KG1 (cell line): Measurements from ENCODE around the gene GNAT2.

Experiments used
- DNase-seq: peaks from one replicate; lab custom pipeline; 2025; lab: John Stamatoyannopoulos, UW

GNAT2 gene

GRCh38 chr1:109641861-109642260, 22.4 kb upstream of the GNAT2 start:
- DNase-seq = no peak

- DNase-seq = no peak
Measured at GRCh38 chr1:109641078-109641740, 21.8 kb upstream of the GNAT2 start.

GRCh38 chr1:109640285-109640865, 21.0 kb upstream of the GNAT2 start:
- DNase-seq = peak; percentile 72

DNA sequence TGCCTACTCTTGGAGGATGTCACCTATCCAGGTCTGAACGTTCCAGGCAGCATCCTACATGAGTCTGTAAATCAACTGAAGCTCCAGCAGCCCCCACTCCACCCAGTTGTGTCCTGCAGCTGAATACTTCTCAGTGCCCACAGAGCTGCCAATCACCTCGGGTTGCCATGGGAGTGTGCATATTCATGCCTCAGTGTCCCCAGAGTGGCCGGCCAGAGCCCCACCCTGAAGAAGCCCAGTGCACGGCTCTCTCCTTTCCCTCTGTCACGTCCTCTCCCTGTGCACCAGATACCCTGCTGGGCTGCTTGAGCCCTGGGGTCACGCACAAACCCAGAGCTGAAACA, 20.4 kb upstream of the GNAT2 start:
- DNase-seq = no peak

DNA sequence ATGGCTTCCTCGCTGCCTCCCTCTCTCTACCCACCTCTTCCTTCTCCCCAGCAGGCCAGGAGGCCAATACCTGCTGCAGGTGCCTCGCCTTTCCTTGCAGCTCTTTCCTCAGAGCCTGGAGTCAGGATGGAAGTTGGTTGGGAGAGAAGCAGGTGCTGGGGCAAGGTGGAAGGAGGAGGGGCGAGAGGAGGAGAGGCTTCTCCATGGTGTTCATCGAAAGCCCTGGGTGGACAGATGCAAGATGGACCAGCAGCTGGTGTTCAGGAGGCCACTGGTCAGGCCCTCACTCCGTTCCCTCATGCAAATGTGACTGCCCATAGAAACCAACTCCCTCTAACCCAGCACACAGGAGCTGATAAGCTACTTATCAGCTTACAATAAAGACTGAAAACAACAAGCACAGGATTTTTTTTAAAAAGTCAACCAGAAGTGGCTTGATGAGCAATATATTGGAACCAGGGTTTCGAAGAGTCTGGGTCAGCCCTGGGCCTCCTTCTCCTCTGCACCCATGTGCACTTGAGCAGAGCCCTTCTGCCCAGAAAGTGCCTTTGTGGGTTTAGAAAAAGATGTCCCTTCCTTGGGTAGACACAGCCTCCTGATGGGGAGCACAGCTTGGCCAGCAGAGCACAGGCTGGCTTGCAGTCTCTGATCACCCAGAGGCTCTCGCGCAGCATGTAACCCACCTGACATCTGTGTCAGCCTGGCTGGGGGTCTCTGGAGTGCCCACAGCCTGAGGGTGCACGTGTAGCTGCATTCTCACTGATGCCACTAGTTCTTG, 19.8 kb upstream of the GNAT2 start:
- DNase-seq = no peak

DNA sequence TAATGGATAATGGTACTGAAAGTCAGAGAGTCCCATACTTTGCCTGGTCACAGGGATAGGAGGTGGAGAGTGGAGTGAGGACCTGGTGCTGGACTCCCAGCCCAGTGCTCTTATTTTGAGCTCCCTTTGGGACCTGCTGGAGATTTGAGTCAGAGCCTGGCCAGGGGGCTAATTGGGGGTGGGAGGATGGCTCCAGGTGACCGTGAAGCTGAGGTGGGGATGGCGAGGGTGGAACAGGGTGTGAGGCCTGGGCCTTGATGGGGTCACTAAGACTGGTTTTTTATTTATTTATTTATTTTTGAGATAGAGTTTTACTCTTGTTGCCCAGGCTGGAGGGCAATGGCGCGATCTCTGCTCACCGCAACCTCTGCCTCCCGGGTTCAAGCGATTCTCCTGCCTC, 18.0 kb upstream of the GNAT2 start:
- DNase-seq = no peak

DNA sequence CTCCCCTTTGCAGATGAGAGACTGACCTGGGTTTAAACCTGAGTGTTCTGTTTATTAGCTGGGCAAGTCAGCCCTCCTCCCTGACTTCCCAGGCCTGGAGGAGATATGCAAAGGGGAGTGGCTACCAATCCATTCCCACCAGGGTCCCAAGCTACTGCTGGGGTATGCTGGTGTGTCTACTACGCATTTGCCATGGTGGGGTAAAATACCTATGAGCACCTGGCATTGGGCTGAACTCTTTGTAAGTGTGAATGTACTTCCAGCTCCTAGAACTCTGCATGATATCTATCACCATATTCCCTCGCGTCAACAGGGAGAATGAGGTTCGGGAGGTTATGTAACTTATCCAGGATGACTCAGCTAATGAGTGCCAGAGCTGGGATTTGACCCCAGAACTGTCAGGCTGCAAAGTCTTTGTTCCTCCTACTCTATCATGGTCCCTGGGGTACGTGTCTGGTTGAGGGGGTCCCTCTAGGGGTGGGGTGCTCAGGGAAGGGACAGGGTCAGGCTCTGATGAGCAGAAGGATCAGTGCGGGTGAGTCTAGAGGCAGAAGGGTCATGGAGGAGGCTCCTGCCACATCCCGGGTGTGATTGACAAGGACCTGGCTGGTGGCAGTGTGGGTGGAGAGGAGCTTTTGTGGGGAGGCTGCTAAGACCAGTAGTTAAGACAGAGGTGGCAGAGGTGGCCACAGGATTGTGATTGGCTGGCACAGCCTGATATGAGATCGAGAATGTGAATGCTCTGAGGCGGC, 17.0 kb upstream of the GNAT2 start:
- DNase-seq = no peak

DNA sequence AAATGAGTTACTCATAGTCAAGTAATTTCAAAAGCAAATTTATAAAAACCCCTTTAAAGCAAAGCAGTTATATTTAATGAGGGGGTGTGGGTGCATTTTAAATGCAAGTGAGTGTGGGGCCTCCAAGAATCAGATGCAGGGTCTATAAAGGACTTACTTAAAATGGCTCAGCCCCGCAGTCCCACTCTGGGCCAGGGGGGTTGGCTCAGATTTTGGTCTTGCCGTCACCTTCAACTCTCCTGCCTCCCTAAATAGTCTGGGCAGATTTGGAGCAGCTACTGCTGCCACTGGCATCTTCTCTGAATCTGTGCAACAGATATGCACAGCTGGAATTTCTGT, 16.4 kb upstream of the GNAT2 start:
- DNase-seq = no peak

DNA sequence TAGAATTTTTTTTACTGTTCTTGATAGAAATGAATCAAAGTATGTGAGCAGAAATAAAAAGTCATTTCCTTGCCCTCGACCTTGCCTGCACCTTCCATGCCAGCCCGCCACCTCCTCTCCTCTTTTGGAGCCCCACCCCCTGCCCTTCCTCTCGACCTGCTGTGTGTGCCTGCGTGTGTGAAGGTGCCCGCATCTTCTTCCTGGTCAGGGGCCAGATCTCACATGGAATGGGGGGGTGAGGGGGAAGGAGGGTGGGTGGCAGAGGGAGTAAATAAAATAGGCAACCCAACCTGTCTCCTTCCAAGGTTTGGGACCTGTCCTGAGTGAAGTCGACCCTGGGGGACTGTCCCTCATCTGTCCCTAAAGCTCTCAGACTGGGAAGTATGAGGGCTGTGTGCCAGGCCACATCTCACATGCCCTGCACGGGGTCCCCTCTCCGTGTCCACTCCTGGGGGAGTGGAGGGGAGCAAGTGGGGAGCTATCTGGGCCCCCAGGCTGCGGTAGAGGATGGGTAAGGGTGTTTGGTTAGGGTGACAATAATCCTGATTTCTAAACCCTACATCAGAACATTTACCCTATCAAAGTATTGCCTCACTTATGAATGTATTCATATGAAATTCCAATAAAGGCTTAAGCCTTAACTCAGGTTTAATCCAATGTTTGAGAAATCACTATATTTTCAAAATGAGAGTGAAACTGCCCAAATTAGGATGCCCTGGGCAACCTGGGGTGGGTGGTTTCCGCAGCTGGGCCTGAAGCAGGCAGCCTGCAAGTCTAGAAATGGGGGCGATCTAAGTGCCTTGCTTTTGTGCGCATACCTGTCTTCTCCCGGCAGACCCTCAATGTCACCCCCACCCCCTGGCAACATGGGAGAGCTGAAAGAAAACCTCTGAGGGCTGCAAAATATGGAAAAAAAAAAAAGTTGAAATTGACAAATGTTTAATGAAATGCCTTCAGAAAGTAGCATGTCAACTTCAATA, 15.6 kb upstream of the GNAT2 start:
- no peak for DNase-seq

- DNase-seq = no peak
Measured at GRCh38 chr1:109634292-109634691, 14.9 kb upstream of the GNAT2 start.

- no peak for DNase-seq
Measured at GRCh38 chr1:109632671-109633346, 13.4 kb upstream of the GNAT2 start.

DNA sequence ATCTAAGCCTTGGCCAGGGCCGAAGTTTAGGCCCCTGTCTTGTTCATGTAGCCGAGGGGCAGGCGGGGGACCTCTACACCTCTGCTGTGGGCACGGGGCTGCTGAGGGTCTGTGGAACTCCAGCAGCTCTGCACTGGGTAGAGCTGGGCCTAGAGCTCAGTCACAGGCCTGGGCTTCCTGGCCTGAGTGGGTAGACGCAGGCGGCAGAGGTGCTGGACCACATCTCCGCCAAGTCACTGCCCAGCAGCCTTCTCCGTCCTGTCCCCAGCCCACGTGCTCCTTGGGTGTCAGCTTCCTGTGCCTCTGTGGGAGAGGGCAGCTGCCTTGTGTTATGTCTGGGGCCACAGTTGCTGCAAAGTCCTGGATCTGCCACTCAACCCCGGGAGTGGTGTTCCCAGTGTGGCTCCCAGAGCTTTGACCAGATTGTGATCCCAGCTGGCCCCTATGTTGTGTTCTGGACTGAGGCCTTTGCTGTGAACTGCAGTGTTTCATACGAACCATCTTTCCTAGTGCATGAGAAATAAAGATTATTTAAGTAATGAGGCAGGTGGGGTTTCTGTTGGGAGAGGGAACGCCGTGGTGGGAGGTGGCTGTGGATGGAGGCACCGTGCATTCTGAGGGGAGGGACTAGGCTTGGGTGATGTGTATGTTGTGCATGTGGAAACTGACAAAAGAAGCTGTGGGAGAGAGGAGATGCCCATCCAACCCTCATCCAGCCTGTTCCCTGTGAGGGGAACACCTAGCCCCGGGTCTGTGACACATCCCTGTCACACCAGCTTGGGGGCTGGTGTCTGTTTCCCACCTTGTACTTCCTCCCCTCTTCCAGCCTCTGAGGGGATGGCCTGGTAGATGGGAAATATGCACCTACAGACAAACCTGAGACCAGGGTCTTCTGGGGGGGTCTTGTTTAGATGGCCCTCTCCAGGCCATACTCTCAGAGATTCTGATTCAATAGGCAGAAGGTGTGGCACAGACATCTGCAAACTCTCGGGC, 12.4 kb upstream of the GNAT2 start:
- no peak for DNase-seq

- no peak for DNase-seq
Measured at GRCh38 chr1:109630898-109631512, 11.6 kb upstream of the GNAT2 start.

- no peak for DNase-seq
Measured at GRCh38 chr1:109630081-109630897, 10.9 kb upstream of the GNAT2 start.

DNA sequence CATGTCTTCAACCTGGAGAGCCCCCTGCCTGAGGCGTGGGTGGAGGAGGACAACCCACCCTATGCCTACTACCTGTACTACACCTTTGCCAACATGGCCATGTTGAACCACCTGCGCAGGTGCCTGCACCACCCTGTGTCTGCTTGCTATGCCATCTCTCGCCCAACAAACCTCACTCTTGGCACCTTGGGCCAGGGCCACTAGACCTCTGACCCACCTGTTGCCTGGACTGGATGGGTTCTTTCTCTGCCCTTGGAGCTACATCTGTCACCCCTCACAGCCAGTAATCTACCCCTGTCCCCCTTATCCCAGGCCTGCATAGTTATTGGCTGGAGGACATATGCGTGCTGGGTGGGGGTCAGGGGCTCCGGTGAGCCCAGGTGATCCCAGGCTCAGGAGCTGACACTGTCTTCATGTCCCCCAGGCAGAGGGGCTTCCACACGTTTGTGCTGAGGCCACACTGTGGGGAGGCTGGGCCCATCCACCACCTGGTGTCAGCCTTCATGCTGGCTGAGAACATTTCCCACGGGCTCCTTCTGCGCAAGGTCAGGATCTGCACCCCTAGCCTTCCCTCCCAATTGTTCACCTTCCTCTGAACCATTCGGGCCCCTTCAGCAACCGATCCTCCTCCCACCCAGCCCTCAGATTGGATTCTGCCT, 10.1 kb upstream of the GNAT2 start:
- DNase-seq = no peak

DNA sequence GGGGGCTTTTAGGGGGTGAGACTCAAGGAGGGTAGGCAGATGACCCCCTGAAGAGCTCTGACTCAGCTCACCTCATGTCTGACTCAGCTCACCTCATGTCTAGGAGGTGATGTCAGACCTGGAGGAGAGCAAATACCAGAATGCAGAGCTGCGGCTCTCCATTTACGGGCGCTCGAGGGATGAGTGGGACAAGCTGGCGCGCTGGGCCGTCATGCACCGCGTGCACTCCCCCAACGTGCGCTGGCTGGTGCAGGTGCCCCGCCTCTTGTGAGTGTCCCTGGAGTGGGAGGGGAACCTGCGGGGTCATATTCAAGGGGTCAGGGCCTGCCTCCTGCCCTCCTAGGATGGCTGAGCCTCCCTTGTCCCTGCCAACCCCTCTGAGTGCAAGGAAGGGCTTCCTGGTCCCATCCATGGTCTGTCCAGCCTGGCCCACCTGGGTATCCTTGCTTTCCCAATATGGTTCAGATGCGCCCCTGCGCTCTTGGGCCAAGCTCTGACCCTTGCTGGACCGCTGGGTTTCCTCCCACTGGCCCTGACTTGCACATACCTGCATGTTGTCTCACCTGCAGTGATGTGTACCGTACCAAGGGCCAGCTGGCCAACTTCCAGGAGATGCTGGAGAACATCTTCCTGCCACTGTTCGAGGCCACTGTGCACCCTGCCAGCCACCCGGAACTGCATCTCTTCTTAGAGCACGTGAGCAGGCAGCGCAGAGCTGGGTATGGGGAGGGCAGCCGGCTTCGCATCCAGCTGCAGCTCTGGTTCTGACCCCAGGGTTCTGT, 9.3 kb upstream of the GNAT2 start:
- DNase-seq = no peak
